Measurements from ENCODE around the gene ESRRA.

ESRRA gene

DNA sequence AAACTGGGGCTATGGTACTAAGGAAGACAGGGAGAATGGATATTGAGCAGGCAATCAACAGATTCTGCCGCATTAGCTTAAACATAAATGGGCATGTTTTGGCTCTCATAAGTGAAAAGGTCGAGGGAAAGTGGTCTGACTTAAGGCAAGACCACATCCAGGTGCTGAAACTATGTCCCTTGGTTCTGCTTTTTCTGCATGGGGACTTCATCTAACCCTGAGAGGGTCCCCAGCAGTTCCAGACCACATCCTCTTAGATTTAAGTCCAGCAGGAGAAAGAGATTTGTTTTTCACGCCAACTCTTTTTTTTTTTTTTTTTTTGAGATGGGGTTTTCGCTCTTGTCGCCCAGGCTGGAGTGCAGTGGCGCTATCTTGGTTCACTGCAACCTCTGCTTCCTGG lies 59.1 kb downstream of the ESRRA start:
- no peaks in the 10 kb centered on the region for H3K4me1 ChIP-seq (ENCODE audit: control insufficient read depth, insufficient read depth, low read length)
- H3K36me3 ChIP-seq (ENCODE audit: control insufficient read depth, insufficient read depth, low read length) = peaks cover 18% of the 10 kb centered on the region

DNA sequence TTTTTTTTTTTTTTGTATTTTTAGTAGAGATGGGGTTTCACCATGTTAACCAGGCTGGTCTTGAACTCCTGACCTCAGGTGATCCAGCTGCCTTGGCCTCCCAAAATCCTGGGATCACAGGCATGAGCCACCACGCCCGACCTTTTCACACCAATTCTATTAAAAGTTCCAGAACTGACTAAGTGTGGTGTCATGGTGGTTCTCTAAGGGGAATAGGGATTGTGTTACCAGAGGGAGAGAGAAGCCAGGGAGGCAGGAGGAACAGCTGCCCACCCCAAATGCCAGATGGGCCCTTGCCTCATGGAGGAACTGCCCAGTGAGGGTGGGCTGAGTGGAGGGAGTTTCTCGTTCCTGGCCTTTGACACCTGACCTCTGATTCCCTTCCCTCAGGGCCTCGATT lies 59.6 kb downstream of the ESRRA start:
- H3K9ac ChIP-seq (ENCODE audit: low read depth, low read length) = no peak overlapping the region
- H3K36me3 ChIP-seq (ENCODE audit: control insufficient read depth, insufficient read depth, low read length) = peaks cover 18% of the 10 kb centered on the region
- H3K4me3 ChIP-seq (ENCODE audit: low read depth, low read length) = no peak overlapping the region
- no peaks in the 10 kb centered on the region for H3K9me3 ChIP-seq (ENCODE audit: control insufficient read depth, insufficient read depth, low read length)
- H3K4me1 ChIP-seq (ENCODE audit: control insufficient read depth, insufficient read depth, low read length) = no peaks in the 10 kb centered on the region
- H3K27me3 ChIP-seq (ENCODE audit: control insufficient read depth, insufficient read depth, low read length) = no peaks in the 10 kb centered on the region

More for the DNA sequence above, 59.1 kb downstream of the ESRRA start:
- H3K4me3 ChIP-seq (ENCODE audit: low read depth, low read length) = no peak overlapping the region
- H3K9me3 ChIP-seq (ENCODE audit: control insufficient read depth, insufficient read depth, low read length) = no peaks in the 10 kb centered on the region
- H3K9ac ChIP-seq (ENCODE audit: low read depth, low read length) = no peak overlapping the region
- H3K27me3 ChIP-seq (ENCODE audit: control insufficient read depth, insufficient read depth, low read length) = no peaks in the 10 kb centered on the region

Measured in iPS-15b (cell line).